HCT116 (cell line): ENCODE data around the gene FNDC8. TPM values are rescaled to one million over a fixed set of nuclear protein-coding genes. Genes with fewer than 3 reads are reported as not detected.

ENCODE experiments used
- ATAC-seq: fragments of 200-7000 bp; cut with Tn5 transposase; 2 replicates; pipeline ENCODE4 v1.9.1; 2020; ENCODE audit warnings: mild to moderate bottlenecking, moderate library complexity
- BruUV-seq: library from RNA; stranded (reverse); fragments of 400-500 nt; replicated peaks from 2 replicates; lab custom pipeline; 2021; lab: Mats Ljungman, UMichigan
- CTCF ChIA-PET: fragments of 300-600 bp; sonication (Branson Sonifier 250); formaldehyde crosslinking; loops from one replicate; lab custom pipeline; 2021; ENCODE audit warnings: antibody characterized with exemption; lab: Charles Lee
- POLR2A ChIA-PET: fragments of 300-600, 350-600 bp; sonication (Branson Sonifier 250); formaldehyde crosslinking; loops from one replicate; lab custom pipeline; 2021; ENCODE audit warnings: antibody characterized with exemption; lab: Charles Lee
- RAD21 ChIA-PET, 2 experiments: fragments of 300-600 bp; sonication (Branson Sonifier 250); formaldehyde crosslinking; loops; one replicate each; lab custom pipeline; 2023; ENCODE audit warnings: low total read pairs in 2 of 2; ENCODE audit not compliant: uncharacterized antibody in 2 of 2, unreplicated experiment in 2 of 2, low non-redundant PET in 1 of 2; lab: Charles Lee
- DNase-seq: peaks from one replicate; pipeline ENCODE4 v3.0.0-alpha.2; 2010; ENCODE audit warnings: low read depth, low spot score
- H2AFZ ChIP-seq: fragments of 200-600 bp; shearing (Covaris generic), sonication (generic); 2 replicates; pipeline ENCODE4 v1.6.1; 2017; ENCODE audit warnings: low read depth, mixed run types, mixed read lengths, antibody characterized with exemption, low read length; ENCODE audit not compliant: poor library complexity, severe bottlenecking
- H3K27ac ChIP-seq: 2 replicates; pipeline ENCODE4 v1.5.1; 2012; ENCODE audit warnings: low read depth, low read length
- H3K27me3 ChIP-seq: fragments of 200-600 bp; sonication (generic); 2 replicates; pipeline ENCODE4 v1.6.1; 2016; ENCODE audit warnings: mixed run types, low read length, mixed read lengths; ENCODE audit not compliant: insufficient read depth
- H3K36me3 ChIP-seq, 2 experiments: fragments of 200-500 bp in 1 of 2; fragments of 200-600 bp in 1 of 2; sonication (Bioruptor generic) in 1 of 2; sonication (generic) in 1 of 2; 2 replicates each; pipeline versions ENCODE4 v1.5.1 to v1.6.1; 2014 to 2016; ENCODE audit warnings: low read length in 2 of 2, inconsistent platforms in 1 of 2, mixed read lengths in 1 of 2, mixed run types in 1 of 2; ENCODE audit not compliant: insufficient read depth in 2 of 2, control insufficient read depth in 1 of 2
- H3K4me1 ChIP-seq, 2 experiments: fragments of 200-600 bp in 1 of 2; sonication (generic) in 1 of 2; 2 replicates each; pipeline versions ENCODE4 v1.5.1 to v1.6.1; 2012 to 2017; ENCODE audit warnings: low read length in 2 of 2, inconsistent platforms in 1 of 2, mild to moderate bottlenecking in 1 of 2, mixed read lengths in 1 of 2, mixed run types in 1 of 2, moderate library complexity in 1 of 2; ENCODE audit not compliant: insufficient read depth in 2 of 2, control insufficient read depth in 1 of 2
- H3K4me2 ChIP-seq: fragments of 200-600 bp; sonication (generic); 2 replicates; pipeline ENCODE4 v1.6.1; 2017; ENCODE audit warnings: mixed run types, low read length, mixed read lengths
- H3K4me3 ChIP-seq, 2 experiments: fragments of 200-600 bp in 1 of 2; sonication (generic) in 1 of 2; replicated peaks in 1 of 2; 2 replicates each; pipeline ENCODE4 v1.5.1; 2011 to 2016; ENCODE audit warnings: low read length in 2 of 2, control low read depth in 1 of 2, low read depth in 1 of 2, mild to moderate bottlenecking in 1 of 2, mixed read lengths in 1 of 2, mixed run types in 1 of 2
- H3K79me2 ChIP-seq: fragments of 200-600 bp; sonication (generic); 2 replicates; pipeline ENCODE4 v1.6.1; 2017; ENCODE audit warnings: mild to moderate bottlenecking, mixed run types, low read length, moderate library complexity, mixed read lengths; ENCODE audit not compliant: insufficient read depth
- H3K9ac ChIP-seq: fragments of 200-600 bp; sonication (generic); 2 replicates; pipeline ENCODE4 v1.6.1; 2016; ENCODE audit warnings: low read length, mixed read lengths
- H3K9me2 ChIP-seq: fragments of 200-600 bp; sonication (generic), shearing (Covaris generic); 2 replicates; pipeline ENCODE4 v1.6.1; 2017; ENCODE audit warnings: mixed run types, mild to moderate bottlenecking, moderate library complexity; ENCODE audit not compliant: insufficient read depth
- H3K9me3 ChIP-seq, 2 experiments: fragments of 200-500 bp in 1 of 2; fragments of 200-600 bp in 1 of 2; sonication (Bioruptor generic) in 1 of 2; sonication (generic) in 1 of 2; 2 replicates each; pipeline ENCODE4 v1.6.1; 2014 to 2017; ENCODE audit warnings: low read length in 2 of 2, mixed read lengths in 2 of 2, inconsistent platforms in 1 of 2, low read depth in 1 of 2, mild to moderate bottlenecking in 1 of 2, mixed run types in 1 of 2, moderate library complexity in 1 of 2; ENCODE audit not compliant: control insufficient read depth in 1 of 2, insufficient read depth in 1 of 2
- H4K20me1 ChIP-seq: fragments of 200-600 bp; sonication (generic), shearing (Covaris generic); 2 replicates; pipeline ENCODE4 v1.6.1; 2017; ENCODE audit warnings: mixed run types, mild to moderate bottlenecking, moderate library complexity; ENCODE audit not compliant: insufficient read depth
- ATF3 ChIP-seq: IDR thresholded peaks from 2 replicates; pipeline ENCODE4 v1.6.1; 2012
- CTCF ChIP-seq, 3 experiments: fragments of 200-600 bp in 1 of 3; sonication (generic) in 1 of 3; IDR thresholded peaks in 2 of 3; conservative IDR thresholded peaks in 1 of 3; 2 replicates each; pipeline ENCODE4 v1.5.1; 2012 to 2017; ENCODE audit warnings: low read depth in 2 of 3, low read length in 2 of 3, antibody characterized with exemption in 1 of 3, borderline replicate concordance in 1 of 3, control low read depth in 1 of 3, mild to moderate bottlenecking in 1 of 3, mixed read lengths in 1 of 3, mixed run types in 1 of 3, moderate library complexity in 1 of 3; ENCODE audit not compliant: insufficient read depth in 1 of 3
- EGR1 ChIP-seq: IDR thresholded peaks from 2 replicates; pipeline ENCODE4 v1.6.1; 2012; ENCODE audit warnings: low read depth
- EZH2 ChIP-seq: fragments of 200-600 bp; sonication (generic); IDR thresholded peaks from 2 replicates; pipeline ENCODE4 v1.6.1; 2017; ENCODE audit warnings: antibody characterized with exemption, mixed run types
- FOSL1 ChIP-seq: IDR thresholded peaks from 2 replicates; pipeline ENCODE4 v1.6.1; 2012; ENCODE audit warnings: low read depth
- JUND ChIP-seq: IDR thresholded peaks from 2 replicates; pipeline ENCODE4 v1.6.1; 2012
- POLR2A ChIP-seq: IDR thresholded peaks from 2 replicates; pipeline ENCODE4 v1.7.0; 2011; ENCODE audit warnings: borderline replicate concordance; ENCODE audit not compliant: insufficient read depth, insufficient read length; ENCODE audit errors: extremely low read depth
- POLR2AphosphoS5 ChIP-seq: IDR thresholded peaks from 2 replicates; pipeline ENCODE4 v1.6.1; 2011; ENCODE audit warnings: mild to moderate bottlenecking, low read depth, low read length, moderate library complexity
- RAD21 ChIP-seq: IDR thresholded peaks from 2 replicates; pipeline ENCODE4 v1.6.1; 2012; ENCODE audit warnings: low read depth, mild to moderate bottlenecking
- SIN3A ChIP-seq: IDR thresholded peaks from 2 replicates; pipeline ENCODE4 v1.6.1; 2012; ENCODE audit warnings: low read depth
- SRF ChIP-seq: IDR thresholded peaks from 2 replicates; pipeline ENCODE4 v1.6.1; 2012; ENCODE audit warnings: low read depth
- YY1 ChIP-seq: IDR thresholded peaks from 2 replicates; pipeline ENCODE4 v1.6.1; 2011; ENCODE audit warnings: low read length, low read depth, moderate library complexity, mild to moderate bottlenecking; ENCODE audit not compliant: insufficient replicate concordance; ENCODE audit errors: extremely low read depth
- ZBTB33 ChIP-seq: IDR thresholded peaks from 2 replicates; pipeline ENCODE4 v1.6.1; 2011; ENCODE audit warnings: mild to moderate bottlenecking, low read length, moderate library complexity; ENCODE audit not compliant: insufficient replicate concordance; ENCODE audit errors: extremely low read depth
- ZFX ChIP-seq: fragments of 450-650 bp; IDR thresholded peaks from 2 replicates; pipeline ENCODE4 v1.6.1; 2017
- ZNF274 ChIP-seq: fragments of 200-500 bp; sonication (Bioruptor generic); IDR thresholded peaks from 2 replicates; pipeline ENCODE4 v1.6.1; 2014; ENCODE audit warnings: mild to moderate bottlenecking, low read depth, low read length, inconsistent platforms
- intact Hi-C: fragments of 100-400 bp; cut with micrococcal nuclease; formaldehyde crosslinking; loops from 2 replicates; pipeline ENCODE4 v1.10.0; 2022
- total RNA-seq: library from RNA; stranded (reverse); gene quantifications from one replicate; pipeline ENCODE4 v1.2.1, GENCODE V29; 2021; ENCODE audit not compliant: unreplicated experiment

The FNDC8 gene
- total RNA-seq, 1 experiment from 2014 or later = not detected

GRCh38 chr17:35147375-35147905, 26.0 kb downstream of the FNDC8 start, which contains the start of gene UNC45B (continued):
- no peak for TF ChIP-seq ZBTB33
- no peak for TF ChIP-seq YY1
- TF ChIP-seq SRF = no peak
- TF ChIP-seq JUND = no peak
- TF ChIP-seq SIN3A = no peak
- no peak for TF ChIP-seq ZNF274
- TF ChIP-seq ZFX = no peak
- TF ChIP-seq EGR1 = no peak
- TF ChIP-seq CTCF (IDR thresholded peaks at IDR 0.05 in 2 of 3, conservative IDR thresholded peaks at IDR 0.05 in 1 of 3; ENCODE audit: borderline replicate concordance in 1 of 3, insufficient read depth in 1 of 3, low read depth in 2 of 3, low read length in 2 of 3) = no peak

GRCh38 chr17:35148144-35148543, 26.7 kb downstream of the FNDC8 start:
- H4K20me1 ChIP-seq = no peaks in the 10 kb centered on the region
- POLR2A ChIA-PET = no interaction called here
- ATAC-seq (no peak), DNase-seq (no peak)
- no TSS peak for BruUV-seq
- H3K27ac ChIP-seq = no peak overlapping the region
- intact Hi-C loops = no loop called here
- no peaks in the 10 kb centered on the region for H3K9me2 ChIP-seq
- H3K36me3 ChIP-seq = no peaks in the 10 kb centered on the region
- H3K79me2 ChIP-seq = no peaks in the 10 kb centered on the region
- no peaks in the 10 kb centered on the region for H3K9me3 ChIP-seq
- CTCF ChIA-PET = no interaction called here
- H3K4me2 ChIP-seq = no peak overlapping the region
- no peak overlapping the region for H3K9ac ChIP-seq
- RAD21 ChIA-PET = no interaction called here
- no peak overlapping the region for H2AFZ ChIP-seq
- no peak overlapping the region for H3K4me3 ChIP-seq
- no peaks in the 10 kb centered on the region for H3K27me3 ChIP-seq
- H3K4me1 ChIP-seq = no peaks in the 10 kb centered on the region
- no peak for TF ChIP-seq POLR2AphosphoS5
- no peak for TF ChIP-seq POLR2A
- no peak for TF ChIP-seq CTCF (IDR thresholded peaks at IDR 0.05 in 2 of 3, conservative IDR thresholded peaks at IDR 0.05 in 1 of 3; ENCODE audit: borderline replicate concordance in 1 of 3, insufficient read depth in 1 of 3, low read depth in 2 of 3, low read length in 2 of 3)
- no peak for TF ChIP-seq EGR1
- TF ChIP-seq JUND = no peak
- no peak for TF ChIP-seq ATF3
- no peak for TF ChIP-seq FOSL1
- no peak for TF ChIP-seq RAD21
- TF ChIP-seq ZBTB33 = no peak
- TF ChIP-seq ZFX = no peak
- no peak for TF ChIP-seq YY1
- no peak for TF ChIP-seq EZH2
